Activated CD4-positive, CD25-positive, alpha-beta regulatory T cell (primary cell): ENCODE results near the gene ZBTB42.
A peak's percentile ranks its signal among the peaks of the same experiment; 100 is the strongest.

Experiments used
- DNase-seq, 4 experiments: peaks; one replicate each; lab custom pipeline; 2025; lab: John Stamatoyannopoulos, UW

The ZBTB42 gene

GRCh38 chr14:104795781-104796686 is 4.9 kb upstream of the ZBTB42 start:
- DNase-seq = peak; percentile 16 to 56 (median 36)

- no peak for DNase-seq
Measured at GRCh38 chr14:104796687-104797081, 4.2 kb upstream of the ZBTB42 start.

GRCh38 chr14:104797115-104798044 is 3.5 kb upstream of the ZBTB42 start:
- no peak for DNase-seq

- no peak for DNase-seq
Measured at GRCh38 chr14:104798300-104799243, 2.3 kb upstream of the ZBTB42 start.

- DNase-seq = no peak
Measured at GRCh38 chr14:104799244-104800014, 1.5 kb upstream of the ZBTB42 start.

- peak; percentile 35 to 82 (median 58) for DNase-seq
Measured at GRCh38 chr14:104800015-104800770, 708 bp upstream of the ZBTB42 start.

GRCh38 chr14:104801520-104802393 is 856 bp downstream of the ZBTB42 start:
- DNase-seq = no peak

GRCh38 chr14:104802394-104803184 is 1.7 kb downstream of the ZBTB42 start:
- DNase-seq = no peak

GRCh38 chr14:104803280-104803911 is 2.5 kb downstream of the ZBTB42 start:
- no peak for DNase-seq

GRCh38 chr14:104803912-104804410 is 3.1 kb downstream of the ZBTB42 start:
- DNase-seq = no peak

GRCh38 chr14:104804481-104805325 is 3.8 kb downstream of the ZBTB42 start:
- no peak for DNase-seq

- no peak for DNase-seq
Measured at GRCh38 chr14:104805326-104805678, 4.4 kb downstream of the ZBTB42 start.

- DNase-seq = no peak
Measured at GRCh38 chr14:104805941-104806624, 5.2 kb downstream of the ZBTB42 start.

GRCh38 chr14:104806625-104807465 is 5.9 kb downstream of the ZBTB42 start:
- no peak for DNase-seq

GRCh38 chr14:104808456-104808855 is 7.6 kb downstream of the ZBTB42 start:
- DNase-seq = no peak
